ENCODE results near the gene TMEM170A. TPM values are rescaled to one million over a fixed set of nuclear protein-coding genes. Genes with fewer than 3 reads are reported as not detected.
A peak's percentile ranks its signal among the peaks of the same experiment; 100 is the strongest.

The TMEM170A gene
- total RNA-seq, 2 experiments from 2014 or later = 18.8 to 19.0 TPM

GRCh38 chr16:75494184-75494583, 29.7 kb upstream of the TMEM170A start:
- Mint-ChIP-seq H3K36me3 (ENCODE audit: low read depth) (no peaks in the 10 kb centered on the region), H3K9me3 (no peaks in the 10 kb centered on the region), H3K27me3 (ENCODE audit: low read depth) (peaks cover 20% of the 10 kb centered on the region), H3K27ac (no peak overlapping the region), H3K4me3 (no peak overlapping the region), H3K4me1 (ENCODE audit: low read depth) (peaks cover 6% of the 10 kb centered on the region)
- no peak for DNase-seq
- intact Hi-C loops (cut with micrococcal nuclease) = no loop called here
- CTCF ChIA-PET = interaction anchor here (1.0 kb wide), 1 partner anchor 19 kb away, joined by 3 read pairs; no protein-coding TSS in a partner anchor

GRCh38 chr16:75491876-75492275, 27.4 kb upstream of the TMEM170A start:
- Mint-ChIP-seq H3K27ac (no peak overlapping the region), H3K36me3 (ENCODE audit: low read depth) (no peaks in the 10 kb centered on the region), H3K9me3 (no peaks in the 10 kb centered on the region), H3K4me3 (no peak overlapping the region), H3K4me1 (ENCODE audit: low read depth) (peaks cover 6% of the 10 kb centered on the region), H3K27me3 (ENCODE audit: low read depth) (peaks cover 29% of the 10 kb centered on the region)
- intact Hi-C loops (cut with micrococcal nuclease) = no loop called here
- CTCF ChIA-PET = interaction anchor here (1.5 kb wide), 1 partner anchor 258 kb away, joined by 3 read pairs; no protein-coding TSS in a partner anchor
- no peak for DNase-seq

- Mint-ChIP-seq H3K27me3 (ENCODE audit: low read depth) (peaks cover 17% of the 10 kb centered on the region), H3K36me3 (ENCODE audit: low read depth) (no peaks in the 10 kb centered on the region), H3K4me3 (no peak overlapping the region), H3K4me1 (ENCODE audit: low read depth) (peaks cover 1% of the 10 kb centered on the region), H3K27ac (no peak overlapping the region), H3K9me3 (no peaks in the 10 kb centered on the region)
- CTCF ChIA-PET = interaction anchor here (1.3 kb wide), 1 partner anchor 17 kb away, joined by 3 read pairs; no protein-coding TSS in a partner anchor
- intact Hi-C loops (cut with micrococcal nuclease) = no loop called here
- DNase-seq = no peak
These were observed 23.8 kb upstream of the TMEM170A start for GRCh38 chr16:75488322-75488721.

GRCh38 chr16:75486676-75487313, 22.3 kb upstream of the TMEM170A start:
- CTCF ChIA-PET = interaction anchor here (1.0 kb wide), 1 partner anchor 32 kb away, joined by 4 read pairs; no protein-coding TSS in a partner anchor
- H3K4me3 Mint-ChIP-seq = no peak overlapping the region
- H3K36me3 Mint-ChIP-seq (ENCODE audit: low read depth) = no peaks in the 10 kb centered on the region
- no peaks in the 10 kb centered on the region for H3K9me3 Mint-ChIP-seq
- no peak overlapping the region for H3K27ac Mint-ChIP-seq
- H3K27me3 Mint-ChIP-seq (ENCODE audit: low read depth) = peaks cover 14% of the 10 kb centered on the region
- intact Hi-C loops (cut with micrococcal nuclease) = no loop called here
- peak; percentile 14 for DNase-seq
- H3K4me1 Mint-ChIP-seq (ENCODE audit: low read depth) = peaks cover 1% of the 10 kb centered on the region

- Mint-ChIP-seq H3K27me3 (ENCODE audit: low read depth) (peaks cover 14% of the 10 kb centered on the region), H3K27ac (no peak overlapping the region), H3K9me3 (no peaks in the 10 kb centered on the region), H3K4me1 (ENCODE audit: low read depth) (peaks cover 1% of the 10 kb centered on the region), H3K4me3 (no peak overlapping the region), H3K36me3 (ENCODE audit: low read depth) (no peaks in the 10 kb centered on the region)
- CTCF ChIA-PET = no interaction called here
- no peak for DNase-seq
- intact Hi-C loops (cut with micrococcal nuclease) = no loop called here
These were observed 21.7 kb upstream of the TMEM170A start for GRCh38 chr16:75486014-75486675.

DNA sequence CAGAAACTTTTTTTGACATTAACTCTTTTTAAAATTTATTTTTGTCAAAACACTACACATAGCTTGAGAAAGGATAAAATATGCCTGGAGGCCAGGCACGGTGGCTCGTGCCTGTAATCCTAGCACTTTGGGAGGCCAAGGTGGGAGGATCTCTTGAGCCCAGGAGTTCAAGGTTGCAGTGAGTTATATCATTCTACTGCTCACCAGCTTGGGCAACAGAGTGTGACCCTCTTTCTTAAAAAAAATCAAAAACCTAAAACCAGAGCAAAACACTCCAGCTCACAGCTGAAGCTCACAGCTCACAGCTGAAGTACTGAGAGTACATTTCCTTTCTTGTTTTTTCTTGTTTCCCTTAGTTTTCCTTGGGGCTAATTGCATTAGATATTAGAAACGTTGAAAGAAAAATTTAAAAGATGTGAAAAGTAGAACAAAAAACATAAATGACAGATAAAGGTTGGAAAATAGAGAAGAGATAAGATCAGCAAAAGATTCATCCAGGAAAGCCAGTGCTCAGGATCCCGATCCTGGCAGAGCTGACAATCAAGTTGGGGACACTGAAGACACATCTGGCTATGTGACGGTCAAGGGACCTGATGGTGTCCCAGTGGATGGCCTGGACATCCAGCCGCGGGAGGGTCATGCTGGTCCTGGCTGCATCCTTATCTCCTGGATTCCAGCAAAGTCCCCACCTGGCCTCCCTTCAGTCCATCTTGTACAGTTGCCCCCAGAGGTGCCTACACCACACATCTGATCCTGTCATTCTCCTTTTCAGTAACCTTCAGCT, 20.9 kb upstream of the TMEM170A start:
- CTCF ChIA-PET = interaction anchor here (0.6 kb wide), 1 partner anchor 105 kb away, joined by 3 read pairs; no protein-coding TSS in a partner anchor
- Mint-ChIP-seq H3K27me3 (ENCODE audit: low read depth) (peaks cover 14% of the 10 kb centered on the region), H3K9me3 (no peaks in the 10 kb centered on the region), H3K4me3 (no peak overlapping the region), H3K27ac (no peak overlapping the region), H3K4me1 (ENCODE audit: low read depth) (peaks cover 1% of the 10 kb centered on the region), H3K36me3 (ENCODE audit: low read depth) (no peaks in the 10 kb centered on the region)
- no peak for DNase-seq
- intact Hi-C loops (cut with micrococcal nuclease) = no loop called here

GRCh38 chr16:75483222-75483621, 18.7 kb upstream of the TMEM170A start:
- no peaks in the 10 kb centered on the region for H3K36me3 Mint-ChIP-seq (ENCODE audit: low read depth)
- no peak for DNase-seq
- H3K4me3 Mint-ChIP-seq = no peak overlapping the region
- intact Hi-C loops (cut with micrococcal nuclease) = no loop called here
- H3K27me3 Mint-ChIP-seq (ENCODE audit: low read depth) = peaks cover 10% of the 10 kb centered on the region
- H3K9me3 Mint-ChIP-seq = no peaks in the 10 kb centered on the region
- H3K4me1 Mint-ChIP-seq (ENCODE audit: low read depth) = peaks cover 1% of the 10 kb centered on the region
- CTCF ChIA-PET = no interaction called here
- no peak overlapping the region for H3K27ac Mint-ChIP-seq

DNA sequence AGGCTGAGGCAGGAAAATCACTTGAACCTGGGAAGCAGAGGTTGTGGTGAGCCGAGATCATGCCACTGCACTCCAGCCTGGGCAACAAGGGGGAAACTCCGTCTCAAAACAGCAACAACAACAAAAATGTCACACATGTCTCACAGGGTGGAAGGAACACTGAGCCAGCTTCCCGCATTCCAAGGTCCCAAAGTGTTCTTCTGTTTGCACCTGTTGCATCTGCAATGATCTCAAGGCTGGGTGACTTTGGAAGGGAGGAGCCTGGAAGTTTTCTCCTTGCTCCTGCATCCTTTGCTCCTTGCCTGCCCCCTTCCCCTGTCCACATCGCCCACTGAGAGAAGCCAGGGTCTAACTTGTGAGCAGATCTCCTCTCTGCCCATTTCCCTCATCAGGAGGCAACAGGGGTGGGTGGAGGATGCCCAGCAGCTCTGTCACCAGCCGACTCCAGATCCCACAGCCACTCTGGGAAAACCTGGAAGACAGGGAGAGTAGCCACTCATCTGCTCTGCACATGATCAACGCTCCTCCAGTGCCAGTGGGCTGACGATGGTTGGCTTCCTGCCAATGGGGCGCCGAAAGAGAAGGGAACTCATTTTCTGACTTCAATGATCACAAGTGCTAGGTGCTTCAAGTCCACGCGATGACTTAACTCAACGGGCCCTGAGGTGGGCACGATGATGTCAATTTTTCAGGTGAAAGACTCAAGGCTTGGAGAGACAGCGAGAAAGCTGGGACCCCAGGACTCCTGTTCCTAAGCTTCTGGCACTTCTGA, 18.1 kb upstream of the TMEM170A start:
- intact Hi-C loops (cut with micrococcal nuclease) = no loop called here
- H3K27ac Mint-ChIP-seq = no peak overlapping the region
- H3K27me3 Mint-ChIP-seq (ENCODE audit: low read depth) = peaks cover 10% of the 10 kb centered on the region
- H3K36me3 Mint-ChIP-seq (ENCODE audit: low read depth) = no peaks in the 10 kb centered on the region
- H3K4me3 Mint-ChIP-seq = no peak overlapping the region
- H3K9me3 Mint-ChIP-seq = no peaks in the 10 kb centered on the region
- peaks cover 1% of the 10 kb centered on the region for H3K4me1 Mint-ChIP-seq (ENCODE audit: low read depth)
- DNase-seq = no peak
- CTCF ChIA-PET = no interaction called here

DNA sequence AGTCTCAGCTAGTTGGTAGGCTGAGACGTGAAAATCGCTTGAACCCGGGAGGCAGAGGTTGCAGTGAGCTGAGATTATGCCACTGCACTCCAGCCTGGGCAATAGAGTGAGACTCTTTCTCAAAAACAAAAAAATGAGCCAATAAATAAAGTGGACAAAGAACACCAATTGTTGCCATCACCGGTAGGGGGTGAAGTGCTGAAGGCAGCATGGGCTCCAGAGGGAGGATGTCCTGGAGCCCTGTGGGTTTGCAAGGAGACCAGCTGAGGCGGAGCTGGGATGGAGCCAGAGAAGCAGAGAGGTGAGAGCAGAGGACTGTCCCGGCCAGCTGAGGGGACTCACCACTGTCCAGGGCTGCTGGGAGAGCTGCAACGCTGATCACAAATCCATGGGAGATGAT, 17.0 kb upstream of the TMEM170A start:
- DNase-seq = no peak
- peaks cover 4% of the 10 kb centered on the region for H3K27me3 Mint-ChIP-seq (ENCODE audit: low read depth)
- no peak overlapping the region for H3K27ac Mint-ChIP-seq
- CTCF ChIA-PET = no interaction called here
- no peak overlapping the region for H3K4me3 Mint-ChIP-seq
- no peaks in the 10 kb centered on the region for H3K9me3 Mint-ChIP-seq
- intact Hi-C loops (cut with micrococcal nuclease) = no loop called here
- no peaks in the 10 kb centered on the region for H3K4me1 Mint-ChIP-seq (ENCODE audit: low read depth)
- no peaks in the 10 kb centered on the region for H3K36me3 Mint-ChIP-seq (ENCODE audit: low read depth)

DNA sequence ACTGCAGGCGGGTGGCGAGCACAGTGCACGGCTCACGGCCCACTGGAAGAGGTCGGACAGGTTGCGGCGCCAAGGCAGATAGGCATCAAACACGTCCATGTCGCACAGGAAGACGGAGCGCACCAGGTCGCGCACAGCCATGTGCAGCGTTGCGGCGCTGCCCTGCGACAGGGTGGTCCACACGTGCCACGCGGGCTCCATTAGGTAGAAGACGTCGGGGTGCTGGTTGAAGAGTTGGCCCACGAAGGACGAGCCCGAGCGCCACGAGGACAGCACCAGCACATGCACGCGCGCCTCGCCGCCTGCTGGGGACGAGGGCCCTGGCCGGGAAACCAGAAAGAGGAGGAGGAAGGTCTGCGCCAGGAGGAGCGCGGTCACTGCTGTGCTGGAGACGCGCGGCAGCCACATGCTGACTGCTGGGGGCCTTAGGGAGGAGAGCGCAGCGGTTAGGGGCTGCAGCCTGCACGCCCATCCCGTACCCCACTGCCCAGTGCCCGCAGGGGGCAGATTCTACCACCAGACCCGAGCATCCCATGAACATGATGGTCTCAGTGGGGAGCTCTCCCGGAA, 15.0 kb upstream of the TMEM170A start:
- Mint-ChIP-seq H3K4me1 (ENCODE audit: low read depth) (no peaks in the 10 kb centered on the region), H3K36me3 (ENCODE audit: low read depth) (no peaks in the 10 kb centered on the region), H3K9me3 (no peaks in the 10 kb centered on the region), H3K27me3 (ENCODE audit: low read depth) (no peaks in the 10 kb centered on the region), H3K27ac (no peak overlapping the region), H3K4me3 (no peak overlapping the region)
- no peak for DNase-seq
- CTCF ChIA-PET = no interaction called here
- intact Hi-C loops (cut with micrococcal nuclease) = no loop called here

DNA sequence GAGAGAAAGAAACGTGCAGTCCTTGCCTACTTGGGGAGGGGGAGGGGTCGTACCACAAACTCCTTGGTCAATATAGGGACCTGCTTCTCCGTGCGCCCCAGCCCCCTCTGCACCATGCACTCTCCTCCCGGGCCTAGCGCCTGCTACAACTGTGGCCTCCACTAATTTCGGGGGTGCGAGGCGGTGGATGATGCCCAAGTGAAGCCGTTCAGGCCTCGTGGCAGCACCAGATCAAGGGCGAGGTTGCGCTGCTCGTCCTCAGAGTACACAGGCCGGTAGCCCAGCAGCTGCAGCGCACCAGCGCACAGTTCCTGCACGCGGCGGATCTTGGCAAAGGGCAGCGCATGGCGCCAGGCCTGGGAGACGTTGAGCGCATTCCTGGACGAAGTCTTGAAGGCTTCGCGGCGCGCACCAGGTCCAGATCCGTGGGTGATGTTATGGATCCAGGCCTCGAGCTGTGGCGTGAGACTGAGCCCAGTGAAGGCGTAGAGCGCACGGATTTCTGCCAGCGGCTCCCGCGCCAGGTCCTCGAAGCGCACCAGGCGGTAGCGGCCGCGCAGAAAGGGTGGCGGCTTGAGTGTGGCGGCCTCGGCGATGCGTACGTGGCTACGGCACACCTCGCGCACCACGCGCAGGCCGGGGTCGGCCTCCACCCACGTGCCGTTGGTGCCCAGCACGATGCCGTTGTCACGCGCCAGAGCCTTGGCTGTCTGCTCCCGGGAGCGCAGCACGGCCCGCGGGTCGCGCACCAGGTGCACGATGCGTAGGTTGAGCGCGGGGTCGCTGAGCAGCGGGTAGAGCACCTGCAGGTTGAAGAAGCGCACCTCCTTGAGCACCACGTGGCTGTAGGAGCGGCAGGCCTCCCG, 14.2 kb upstream of the TMEM170A start:
- no peaks in the 10 kb centered on the region for H3K9me3 Mint-ChIP-seq
- H3K27me3 Mint-ChIP-seq (ENCODE audit: low read depth) = no peaks in the 10 kb centered on the region
- DNase-seq = no peak
- CTCF ChIA-PET = interaction anchor here (0.9 kb wide), 1 partner anchor 71 kb away, joined by 3 read pairs; no protein-coding TSS in a partner anchor
- H3K4me1 Mint-ChIP-seq (ENCODE audit: low read depth) = no peaks in the 10 kb centered on the region
- no peak overlapping the region for H3K27ac Mint-ChIP-seq
- intact Hi-C loops (cut with micrococcal nuclease) = no loop called here
- H3K36me3 Mint-ChIP-seq (ENCODE audit: low read depth) = no peaks in the 10 kb centered on the region
- H3K4me3 Mint-ChIP-seq = no peak overlapping the region

Measured in activated naive CD4-positive, alpha-beta T cell treated with anti-CD3 and anti-CD28 coated beads for 36 hours (primary cell).